NCI-H82 (cell line): ENCODE results near the gene GRIN2A.

Experiments
- DNase-seq: peaks from one replicate; lab custom pipeline; 2025; lab: John Stamatoyannopoulos, UW

The GRIN2A gene

DNA sequence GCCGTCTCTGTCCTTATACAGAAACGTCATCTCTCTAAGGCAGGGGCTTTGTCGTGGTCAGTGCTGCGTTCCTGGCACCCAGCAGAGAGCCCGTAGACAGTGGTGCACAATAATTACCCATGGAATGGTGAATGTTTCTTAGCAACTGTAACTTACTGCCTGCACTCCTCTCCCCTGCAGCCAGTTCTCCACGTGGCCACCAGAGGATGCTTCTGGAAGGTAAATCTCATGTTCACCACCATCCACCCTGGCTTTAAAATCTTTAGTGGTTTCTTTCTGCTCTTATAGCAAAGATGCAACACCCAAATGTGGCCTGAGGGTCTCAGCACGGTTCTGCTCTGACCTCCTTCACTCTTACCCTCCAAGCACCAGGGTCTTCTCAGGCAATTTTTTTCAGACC lies 150.8 kb downstream of the GRIN2A start:
- DNase-seq = peak; percentile 8

DNA sequence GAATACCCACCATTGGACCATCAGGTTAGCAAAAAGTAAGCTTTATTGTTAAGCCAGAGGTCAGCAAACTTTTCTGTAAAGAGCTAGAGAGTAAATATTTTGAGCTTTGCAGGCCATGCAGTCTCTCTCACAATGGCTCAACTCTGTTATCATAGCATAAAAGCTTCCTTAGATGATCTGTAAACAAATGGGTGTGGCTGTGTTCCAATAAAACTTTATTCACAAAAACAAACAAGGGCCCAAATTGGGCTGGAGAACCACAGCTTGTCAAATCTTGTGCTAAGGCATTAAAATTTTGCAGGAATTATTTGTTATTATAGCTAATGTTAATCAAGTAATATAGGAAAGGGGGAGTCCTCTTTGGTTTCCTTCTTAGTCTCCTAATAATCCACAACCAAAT lies 153.6 kb downstream of the GRIN2A start:
- no peak for DNase-seq

DNA sequence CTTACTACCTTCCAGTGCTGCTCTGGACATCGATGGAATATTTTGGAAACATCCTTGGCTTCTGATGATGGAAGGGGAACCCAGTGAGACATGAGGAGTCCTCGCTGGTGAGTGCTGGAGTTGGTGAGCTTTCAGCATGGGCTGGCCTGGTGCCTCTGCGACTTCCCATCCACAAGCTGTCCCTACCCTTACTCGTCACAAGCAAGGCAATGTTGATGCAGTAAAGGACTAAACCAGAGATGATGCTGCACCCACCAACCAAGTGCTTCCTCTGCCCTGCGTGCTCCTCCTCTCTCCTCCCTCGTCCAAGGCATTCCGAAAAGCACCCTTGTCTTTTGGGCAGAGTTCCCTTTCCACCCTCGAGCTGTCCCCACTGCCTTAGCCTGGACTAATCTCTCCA lies 154.7 kb downstream of the GRIN2A start:
- no peak for DNase-seq

- DNase-seq = no peak
These were observed 155.6 kb downstream of the GRIN2A start for GRCh38 chr16:10026593-10026992.

DNA sequence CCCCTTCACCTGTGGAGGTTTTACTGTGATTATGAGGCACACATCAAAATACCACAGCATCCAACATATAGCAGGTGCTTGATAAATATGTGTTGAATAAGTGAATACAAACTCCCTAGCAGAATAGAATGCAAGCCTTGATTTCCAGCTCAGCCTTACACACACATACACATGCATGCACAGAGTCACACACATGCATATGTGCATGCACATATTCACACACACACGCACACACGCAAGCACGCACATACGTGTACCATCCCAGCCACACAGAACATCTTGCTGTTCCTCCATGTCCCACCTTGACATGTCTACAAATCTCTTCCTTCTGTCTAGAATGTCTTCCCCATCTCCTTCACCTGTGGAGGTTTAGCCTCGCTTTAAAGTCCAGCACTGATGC lies 160.1 kb downstream of the GRIN2A start:
- no peak for DNase-seq

GRCh38 chr16:10020866-10021265 lies 161.4 kb downstream of the GRIN2A start:
- DNase-seq = peak; percentile 63

- DNase-seq = no peak
These were observed 165.5 kb downstream of the GRIN2A start for GRCh38 chr16:10016752-10017151.

GRCh38 chr16:10015397-10015796 lies 166.8 kb downstream of the GRIN2A start:
- no peak for DNase-seq

- no peak for DNase-seq
These were observed 168.5 kb downstream of the GRIN2A start for GRCh38 chr16:10013774-10014173.

GRCh38 chr16:10013364-10013763 lies 168.9 kb downstream of the GRIN2A start:
- no peak for DNase-seq

DNA sequence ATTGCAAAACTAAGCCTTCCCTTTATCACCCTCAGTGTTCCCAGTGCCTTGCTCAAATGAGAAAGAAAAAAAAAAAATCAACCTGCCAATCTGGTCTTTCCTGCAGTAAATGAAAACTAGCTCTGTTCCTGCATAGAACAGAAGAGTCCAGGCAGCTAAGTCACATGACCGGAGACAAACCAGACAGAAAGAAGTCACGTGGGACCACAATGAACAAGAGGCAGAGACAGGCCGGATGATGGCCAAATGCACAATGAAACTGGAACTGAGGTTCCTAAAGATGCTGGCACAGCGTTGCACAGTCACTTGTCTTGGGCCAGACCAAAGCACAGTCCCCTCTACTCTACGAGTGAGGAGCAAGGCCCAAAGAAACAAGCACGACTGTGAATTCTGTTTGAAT lies 172.5 kb downstream of the GRIN2A start:
- DNase-seq = no peak

GRCh38 chr16:10003486-10003885 lies 178.7 kb downstream of the GRIN2A start:
- no peak for DNase-seq

DNA sequence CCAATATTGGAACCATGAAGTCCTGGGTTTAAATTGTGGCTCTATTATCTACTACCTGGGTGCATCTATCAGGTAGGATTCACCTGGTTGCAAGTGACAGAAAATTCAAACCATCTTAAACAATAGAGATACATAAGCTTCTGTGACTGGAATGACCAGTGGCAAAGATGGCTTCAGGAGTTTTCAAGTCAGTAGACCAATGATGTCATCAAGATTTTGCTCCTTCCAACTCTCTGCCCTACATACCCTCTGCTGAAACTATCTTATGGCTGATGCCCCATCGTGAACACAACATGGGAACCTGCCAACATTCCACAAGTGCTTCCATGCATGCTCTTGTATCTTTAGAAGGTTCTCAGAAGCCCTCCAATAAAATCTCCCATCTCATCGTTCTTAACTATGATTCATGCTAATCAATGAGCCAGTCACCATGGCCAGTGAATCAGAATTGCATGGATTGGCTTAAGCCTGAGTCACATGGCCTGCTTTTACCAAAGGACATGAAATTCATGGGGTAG lies 180.9 kb downstream of the GRIN2A start:
- DNase-seq = no peak

GRCh38 chr16:9996221-9996620 lies 186.0 kb downstream of the GRIN2A start:
- no peak for DNase-seq

- no peak for DNase-seq
These were observed 189.8 kb downstream of the GRIN2A start for GRCh38 chr16:9992441-9992840.

DNA sequence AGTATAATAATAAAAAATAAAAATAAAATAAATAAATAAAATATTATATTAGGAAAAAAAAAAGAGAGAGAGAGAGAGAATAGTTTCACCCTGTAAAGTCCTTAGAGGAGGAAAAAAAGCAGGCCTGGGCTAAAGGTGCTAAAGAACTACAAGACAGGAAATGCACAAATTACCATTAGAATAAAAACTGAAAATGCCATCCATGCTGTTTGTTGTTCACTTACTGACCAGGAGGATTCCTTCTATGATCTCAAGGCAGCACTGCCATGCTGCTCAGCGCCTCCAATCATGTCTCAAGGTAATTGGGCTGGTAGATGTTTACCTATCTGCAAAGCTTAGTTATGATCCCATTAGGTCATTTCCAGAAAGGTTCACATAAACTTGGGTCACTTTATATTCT lies 201.2 kb downstream of the GRIN2A start:
- no peak for DNase-seq

DNA sequence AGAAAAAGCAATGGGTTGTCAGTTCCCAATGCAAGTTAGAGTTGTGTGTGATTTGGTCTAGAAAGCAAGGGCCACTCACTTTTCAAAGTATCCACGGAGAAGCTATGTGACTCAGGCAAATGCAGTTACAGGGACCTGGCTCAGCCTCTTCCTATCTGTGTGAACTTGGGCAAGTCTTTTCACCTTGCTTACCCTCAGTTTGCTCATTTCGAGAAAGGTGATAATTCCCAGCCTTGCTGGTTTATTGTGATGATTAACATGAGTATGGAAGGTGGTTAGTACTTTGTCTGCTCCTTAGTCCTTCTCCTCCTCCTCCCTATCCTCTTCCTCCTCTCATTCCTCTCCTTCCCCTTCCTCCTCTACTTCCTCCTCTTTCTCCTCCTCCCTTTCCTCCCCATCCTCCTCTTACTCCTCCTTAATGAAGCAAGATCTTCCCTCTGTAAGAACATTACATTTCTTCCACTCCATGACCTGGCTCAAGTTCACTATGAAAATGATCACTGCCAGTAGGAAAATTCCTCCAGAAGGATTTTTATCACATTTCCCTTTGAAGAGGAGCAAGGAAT lies 204.0 kb downstream of the GRIN2A start:
- DNase-seq = no peak

DNA sequence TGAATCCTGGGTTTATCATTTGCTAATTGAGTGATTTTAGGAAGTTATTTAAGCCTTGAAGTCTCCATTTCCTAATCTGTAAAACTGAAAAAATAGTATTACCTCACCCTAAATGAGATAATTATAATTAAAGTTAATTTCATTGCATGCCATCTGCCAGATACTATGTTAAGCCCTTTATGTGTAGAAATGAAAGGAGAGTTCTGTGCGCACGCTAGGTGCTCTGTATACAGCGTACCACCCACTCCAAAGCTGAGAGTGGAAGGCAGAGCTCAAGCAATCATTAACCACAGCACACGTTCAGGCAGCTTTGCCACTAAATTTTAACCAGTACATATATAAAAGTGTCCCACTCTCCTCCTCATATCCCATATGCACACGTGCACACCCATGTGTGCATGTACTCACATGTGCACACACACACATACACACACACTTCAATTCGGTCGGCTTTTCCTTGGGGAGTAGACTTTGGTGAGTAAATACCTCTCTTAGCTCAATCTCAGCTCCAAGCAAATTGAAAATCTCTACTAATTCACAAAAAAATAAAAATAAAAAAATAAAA lies 204.8 kb downstream of the GRIN2A start:
- peak; percentile 70 for DNase-seq

- DNase-seq = no peak
These were observed 205.6 kb downstream of the GRIN2A start for GRCh38 chr16:9976601-9977000.

DNA sequence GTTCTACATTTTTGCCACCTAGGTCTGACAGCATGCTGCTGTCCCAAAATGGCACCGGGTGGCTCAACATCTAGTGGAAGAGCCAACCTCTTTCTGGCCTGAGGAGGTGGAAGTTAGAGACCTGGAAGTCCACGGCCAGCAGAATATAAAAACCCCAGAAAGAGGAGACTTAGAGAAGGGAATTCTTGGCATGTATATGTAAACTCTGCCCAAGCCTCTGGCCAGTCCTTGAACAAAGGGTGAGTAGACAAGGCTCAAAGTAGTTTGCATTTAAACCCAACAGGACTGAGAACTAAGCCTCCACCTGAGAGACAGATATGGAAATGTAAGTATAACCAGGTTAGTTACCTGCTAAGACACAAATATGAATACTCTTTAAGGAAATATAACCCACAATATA lies 210.3 kb downstream of the GRIN2A start:
- no peak for DNase-seq

DNA sequence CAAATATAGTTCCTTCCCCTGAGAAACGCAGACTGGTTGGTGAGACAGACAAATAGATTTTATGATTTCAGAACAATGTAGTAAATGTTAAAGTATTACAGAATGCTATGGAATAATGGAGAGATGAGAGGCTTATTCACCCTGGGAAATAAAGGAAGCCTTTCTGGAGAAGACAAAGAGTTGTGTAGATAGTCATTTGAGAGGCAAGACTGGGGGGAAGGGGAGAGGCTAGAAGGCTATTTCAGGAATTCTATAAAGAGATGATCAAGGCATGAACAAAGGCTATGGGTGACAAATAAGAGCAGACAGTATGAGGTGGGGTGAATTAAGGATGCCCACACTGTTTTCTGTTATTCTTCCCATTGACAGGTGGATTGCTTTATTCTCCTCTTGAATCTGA lies 211.4 kb downstream of the GRIN2A start:
- no peak for DNase-seq

GRCh38 chr16:9970244-9970643 lies 212.0 kb downstream of the GRIN2A start:
- DNase-seq = no peak

DNA sequence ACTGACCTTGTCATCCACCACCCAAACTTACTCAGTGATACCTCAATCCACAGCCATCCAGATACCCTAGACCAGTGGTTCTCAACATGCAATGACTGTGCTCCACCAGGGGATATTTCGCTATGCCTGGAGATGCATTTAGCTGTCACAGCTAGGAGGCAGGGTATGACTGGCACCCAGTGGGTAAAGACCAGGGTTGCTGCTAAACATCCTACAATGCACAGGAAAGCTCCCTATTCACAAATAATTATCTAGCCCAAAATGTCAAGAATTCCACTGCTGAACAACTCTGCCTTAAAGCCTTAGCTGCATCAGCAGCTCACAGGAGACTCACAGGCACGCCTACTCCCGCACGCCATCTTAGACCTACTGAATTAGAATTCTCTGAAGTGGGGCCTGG lies 212.6 kb downstream of the GRIN2A start:
- no peak for DNase-seq

DNA sequence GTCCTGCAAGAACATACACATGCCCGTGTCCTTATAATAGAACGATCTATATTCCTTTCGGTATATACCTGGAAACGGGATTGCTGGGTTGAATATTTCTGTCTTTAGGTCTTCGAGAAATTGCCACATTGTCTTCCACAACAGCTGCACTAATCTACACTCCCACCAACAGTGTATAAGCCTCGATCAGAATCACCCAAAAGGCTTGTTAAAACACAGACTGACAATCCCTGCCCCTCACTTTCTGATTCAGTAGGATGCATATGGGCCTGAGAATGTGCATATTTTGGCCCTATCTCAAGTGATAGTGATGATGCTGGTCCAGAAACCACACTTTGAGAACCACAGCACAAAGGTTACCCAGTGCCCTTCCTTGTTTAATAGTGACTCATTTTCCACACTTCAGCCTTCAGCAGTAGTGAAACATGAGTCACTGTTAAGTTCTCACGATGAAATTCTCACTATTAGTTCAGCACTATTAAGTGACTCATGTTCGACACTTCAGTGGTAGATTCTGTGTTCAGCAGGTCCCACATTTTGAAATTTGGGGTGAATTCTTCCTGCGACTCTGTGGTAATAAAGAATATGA lies 215.6 kb downstream of the GRIN2A start:
- no peak for DNase-seq
